SH-SY5Y (cell line): Measurements from ENCODE around the gene ITGB4.

Source experiments
- GATA2 ChIP-seq: IDR thresholded peaks from 2 replicates; pipeline ENCODE4 v1.6.1; 2011; ENCODE audit warnings: mild to moderate bottlenecking, low read depth, low read length
- GATA3 ChIP-seq: IDR thresholded peaks from 2 replicates; pipeline ENCODE4 v1.6.1; 2011; ENCODE audit warnings: low read depth, mild to moderate bottlenecking, low read length, moderate library complexity

DNA sequence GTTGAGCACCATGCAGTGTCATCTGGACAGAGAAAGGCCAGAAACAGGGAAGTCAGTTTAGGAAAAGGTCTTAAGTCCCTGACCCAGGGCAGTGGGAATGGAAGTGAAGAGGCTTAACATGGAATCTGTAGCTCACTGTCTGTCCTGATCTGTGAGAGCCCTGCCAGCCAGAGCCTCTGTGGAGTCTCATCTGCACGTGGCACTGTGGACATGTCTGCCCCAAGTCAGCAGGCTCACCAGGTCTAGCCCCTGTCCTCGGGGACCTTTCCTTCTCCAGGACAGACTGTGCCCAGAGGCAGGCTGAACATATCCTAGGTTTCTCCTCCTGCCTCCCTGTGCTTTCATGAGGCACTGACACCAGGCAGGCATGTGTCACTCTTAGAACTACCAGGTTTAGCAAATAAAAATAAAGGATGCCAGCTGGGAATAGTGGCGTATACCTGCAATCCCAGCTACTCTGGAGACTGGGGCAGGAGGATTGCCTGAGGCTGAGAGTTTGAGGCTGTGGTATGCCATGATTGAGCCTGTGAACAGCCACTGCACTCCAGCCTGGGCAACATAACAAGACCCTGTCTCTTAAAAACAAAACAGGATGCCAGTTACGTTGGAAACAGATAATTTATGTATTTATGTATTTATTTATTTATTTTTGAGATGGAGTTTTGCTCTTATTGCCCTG lies 85.7 kb downstream of the ITGB4 start:
- TF ChIP-seq GATA2 (no peak), GATA3 (no peak)
